Suprapubic skin (tissue), 2 donors: ENCODE measurements around the gene GSTP1.
A peak's percentile ranks its signal among the peaks of the same experiment; 100 is the strongest.

Experiments
- EP300 ChIP-seq: sonication (generic); formaldehyde crosslinking; IDR thresholded peaks from one replicate; pipeline ENCODE4 v1.6.1; 2017; ENCODE audit warnings: antibody characterized with exemption
- POLR2A ChIP-seq, 2 donors: fragments of 450-650 bp; IDR thresholded peaks; one replicate each; pipeline ENCODE4 v1.6.1; 2017; ENCODE audit warnings: antibody characterized with exemption in 2 of 2, mild to moderate bottlenecking in 2 of 2, moderate library complexity in 2 of 2

DNA sequence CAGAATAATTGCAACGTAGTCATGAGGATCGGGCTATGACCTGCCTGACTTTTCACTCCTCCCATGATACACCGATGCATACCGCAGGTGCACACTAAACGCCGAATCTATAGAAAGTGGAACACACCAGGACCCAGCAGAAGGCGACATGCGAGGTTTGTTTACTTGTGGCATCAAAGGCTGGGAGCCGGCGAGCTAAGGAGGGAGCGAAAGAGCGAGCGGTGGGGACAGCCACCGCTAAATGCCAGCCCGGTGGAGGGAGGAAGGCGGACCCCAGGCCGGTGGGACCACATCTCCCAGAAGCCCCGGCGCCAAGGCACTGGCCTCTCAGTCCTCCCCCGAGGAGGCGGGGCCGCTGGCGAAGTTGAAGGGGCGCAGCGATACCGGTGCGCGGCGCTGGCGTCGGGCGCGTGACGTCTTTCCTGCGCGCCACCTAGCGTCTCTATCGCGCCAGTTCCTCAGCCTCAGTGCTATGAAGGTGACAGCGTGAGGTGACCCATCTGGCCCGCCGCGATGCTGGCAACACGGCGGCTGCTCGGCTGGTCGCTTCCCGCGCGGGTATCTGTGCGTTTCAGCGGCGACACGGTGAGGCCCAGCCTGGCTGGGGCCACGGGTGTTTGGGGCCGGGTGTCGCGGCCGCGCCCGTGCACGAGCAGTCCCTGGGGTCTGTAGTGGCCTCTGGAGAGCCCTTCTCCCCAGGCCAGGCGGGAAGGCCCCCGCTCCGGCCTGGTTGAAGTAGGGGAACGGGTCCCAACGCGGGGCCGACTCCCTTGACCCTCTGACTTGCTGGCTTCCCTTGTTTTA is 23.1 kb downstream of the GSTP1 start, which contains the start of gene NDUFV1:
- no peak for TF ChIP-seq EP300
- peak in 1 of 2 donors; percentile 29 for TF ChIP-seq POLR2A (IDR thresholded peaks at IDR 0.05)
